ENCODE results near the gene PLXDC2.

PLXDC2 gene

GRCh38 chr10:20314431-20314830 lies 498.2 kb downstream of the PLXDC2 start:
- no peaks in the 10 kb centered on the region for H3K27me3 ChIP-seq (replicated peaks)
- H3K27ac ChIP-seq, result no peak overlapping the region
- in situ Hi-C loops (cut with HindIII; ENCODE audit: low pct_ligation_motif_present, low sequenced_read_pairs), result no loop called here
- no peaks in the 10 kb centered on the region for H3K36me3 ChIP-seq (replicated peaks)
- H3K4me3 ChIP-seq (ENCODE audit: low read depth, low read length), result no peak overlapping the region
- DNase-seq, result no peak
- no peak for TF ChIP-seq CTCF (IDR thresholded peaks at IDR 0.05; ENCODE audit: low read depth, low read length, missing control alignments)

DNA sequence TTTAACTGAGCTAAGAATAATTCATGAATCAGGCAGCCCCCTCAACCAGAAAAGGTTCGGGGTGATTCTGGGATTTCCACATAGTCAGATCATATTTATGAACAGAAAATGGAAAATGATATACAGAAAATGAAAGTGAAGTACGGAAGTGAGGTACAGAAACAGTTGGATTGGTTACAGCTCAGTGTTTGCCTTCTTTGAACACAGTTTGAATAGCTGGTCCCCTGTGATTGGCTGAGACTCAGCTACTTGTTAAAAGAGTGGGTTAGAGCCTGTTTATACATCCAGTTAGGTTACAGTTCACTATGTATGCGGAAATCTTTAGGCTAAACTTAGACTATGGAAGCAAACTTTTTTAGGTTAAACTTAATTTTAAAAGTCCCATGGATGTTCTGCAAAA lies 511.7 kb downstream of the PLXDC2 start:
- DNase-seq, result no peak
- H3K27me3 ChIP-seq (replicated peaks), result no peaks in the 10 kb centered on the region
- no peak for TF ChIP-seq CTCF (IDR thresholded peaks at IDR 0.05; ENCODE audit: low read depth, low read length, missing control alignments)
- no peak overlapping the region for H3K4me3 ChIP-seq (ENCODE audit: low read depth, low read length)
- no peaks in the 10 kb centered on the region for H3K36me3 ChIP-seq (replicated peaks)
- no peak overlapping the region for H3K27ac ChIP-seq
- in situ Hi-C loops (cut with HindIII; ENCODE audit: low pct_ligation_motif_present, low sequenced_read_pairs), result no loop called here

GRCh38 chr10:20330246-20330645 lies 514.0 kb downstream of the PLXDC2 start:
- in situ Hi-C loops (cut with HindIII; ENCODE audit: low pct_ligation_motif_present, low sequenced_read_pairs), result no loop called here
- no peak for DNase-seq
- H3K4me3 ChIP-seq (ENCODE audit: low read depth, low read length), result no peak overlapping the region
- no peaks in the 10 kb centered on the region for H3K36me3 ChIP-seq (replicated peaks)
- TF ChIP-seq CTCF (IDR thresholded peaks at IDR 0.05; ENCODE audit: low read depth, low read length, missing control alignments), result no peak
- H3K27me3 ChIP-seq (replicated peaks), result no peaks in the 10 kb centered on the region
- H3K27ac ChIP-seq, result no peak overlapping the region

DNA sequence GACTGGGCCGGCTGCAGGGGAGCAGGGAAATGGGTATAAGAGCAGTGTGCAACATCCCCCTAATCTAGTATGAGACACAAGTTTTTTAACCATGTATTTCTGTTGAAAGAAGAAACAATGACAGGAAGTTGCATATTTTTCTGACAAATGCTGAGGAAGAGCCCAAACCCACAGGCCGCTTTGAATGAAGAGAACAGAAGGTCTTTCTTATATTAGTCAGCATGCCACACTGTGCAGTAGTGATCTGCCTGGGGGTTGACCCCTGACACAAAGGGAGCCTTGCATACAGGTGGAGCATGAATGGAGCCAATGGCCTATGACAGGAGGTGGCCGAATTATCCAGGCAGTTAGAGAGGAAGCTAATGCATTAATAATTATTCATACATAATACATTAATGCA lies 518.3 kb downstream of the PLXDC2 start:
- no peak overlapping the region for H3K27ac ChIP-seq
- DNase-seq, result no peak
- in situ Hi-C loops (cut with HindIII; ENCODE audit: low pct_ligation_motif_present, low sequenced_read_pairs), result no loop called here
- H3K27me3 ChIP-seq (replicated peaks), result no peaks in the 10 kb centered on the region
- no peaks in the 10 kb centered on the region for H3K36me3 ChIP-seq (replicated peaks)
- TF ChIP-seq CTCF (IDR thresholded peaks at IDR 0.05; ENCODE audit: low read depth, low read length, missing control alignments), result no peak
- no peak overlapping the region for H3K4me3 ChIP-seq (ENCODE audit: low read depth, low read length)
